Epithelial cell of proximal tubule (primary cell): Measurements from ENCODE around the gene C2orf81. TPM values are rescaled to one million over a fixed set of nuclear protein-coding genes. Genes with fewer than 3 reads are reported as not detected.
"Not testable (repeated sequence)": the region's sequence is repeated elsewhere in the genome, so short reads cannot be mapped to it uniquely, and the experiment has no call there.

Source experiments
- DNase-seq: peaks from one replicate; pipeline ENCODE4 v3.0.0-alpha.2; 2011; ENCODE audit warnings: low read depth
- H3K4me3 ChIP-seq: 2 replicates; pipeline ENCODE4 v1.5.1; 2011; ENCODE audit warnings: low read depth, mild to moderate bottlenecking, low read length
- CTCF ChIP-seq: conservative IDR thresholded peaks from 2 replicates; pipeline ENCODE4 v1.5.1; 2012; ENCODE audit warnings: low read depth, mild to moderate bottlenecking, low read length
- total RNA-seq: library from RNA; depleted of rRNA; stranded (reverse); fragments of >200 nt; gene quantifications from 2 replicates; pipeline ENCODE4 v1.2.3, GENCODE V29; 2015

The C2orf81 gene
- total RNA-seq, 1 donor from 2014 or later, result 4.1 TPM

- TF ChIP-seq CTCF, result no peak
- H3K4me3 ChIP-seq, result no peak overlapping the region
Measured at GRCh38 chr2:74448771-74449170, 27.4 kb upstream of the C2orf81 start.

GRCh38 chr2:74447230-74447999, 26.0 kb upstream of the C2orf81 start:
- no peak overlapping the region for H3K4me3 ChIP-seq
- no peak for DNase-seq
- TF ChIP-seq CTCF, result no peak

More at GRCh38 chr2:74448771-74449170, 27.4 kb upstream of the C2orf81 start:
- DNase-seq, result no peak

- no peak for TF ChIP-seq CTCF
- DNase-seq, result no peak
- H3K4me3 ChIP-seq, result no peak overlapping the region
Measured at GRCh38 chr2:74444498-74445318, 23.3 kb upstream of the C2orf81 start.

- not testable (repeated sequence) for DNase-seq
- H3K4me3 ChIP-seq, result peak overlapping the region; percentile 72
Measured at GRCh38 chr2:74442483-74443297, 21.3 kb upstream of the C2orf81 start.

- H3K4me3 ChIP-seq, result peak within 1 kb of the TSS; percentile 72
- peak; percentile 5 for TF ChIP-seq CTCF
- DNase-seq, result peak; percentile 68
Measured at GRCh38 chr2:74441690-74442482, 20.5 kb upstream of the C2orf81 start, which contains the start of gene RTKN. Gene RTKN (minus strand): TSS chr2:74441937. CDS start chr2:74441816, 121 bp downstream.

GRCh38 chr2:74441170-74441689, 19.8 kb upstream of the C2orf81 start:
- TF ChIP-seq CTCF, result no peak
- peak overlapping the region; percentile 72 for H3K4me3 ChIP-seq
- DNase-seq, result no peak
